Stimulated activated CD4-positive, alpha-beta T cell treated with anti-CD3 and anti-CD28 coated beads, Interleukin-12 subunit alpha, Interleukin-12 subunit beta, amount 100 ng/mL, for 24 hours (primary cell): ENCODE data around the gene CROT.

Experiments used
- DNase-seq, 2 experiments: peaks; one replicate each; pipeline ENCODE4 v3.0.0-alpha.2; 2020; ENCODE audit warnings: low read depth in 2 of 2

CROT gene

DNA sequence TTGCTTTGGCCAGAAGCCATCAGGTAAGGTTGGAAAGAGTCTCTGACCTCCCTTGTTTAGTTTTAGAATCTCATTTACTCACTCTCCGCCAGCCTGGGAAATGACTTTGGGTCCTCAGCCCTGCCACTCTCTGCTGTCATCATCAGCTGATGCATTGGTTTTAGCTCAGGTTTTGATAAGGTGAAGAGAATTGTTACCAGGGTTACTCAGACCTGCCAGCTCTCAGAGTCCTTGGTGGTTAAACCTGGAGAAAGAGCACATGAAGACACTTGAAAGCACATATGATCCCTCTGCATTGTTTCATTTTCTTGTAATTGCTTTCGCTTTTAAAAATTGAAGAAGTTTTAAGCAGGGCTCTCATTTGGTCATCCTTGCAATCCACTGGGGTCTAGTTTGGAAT is 4.0 kb upstream of the CROT start:
- no peak for DNase-seq

DNA sequence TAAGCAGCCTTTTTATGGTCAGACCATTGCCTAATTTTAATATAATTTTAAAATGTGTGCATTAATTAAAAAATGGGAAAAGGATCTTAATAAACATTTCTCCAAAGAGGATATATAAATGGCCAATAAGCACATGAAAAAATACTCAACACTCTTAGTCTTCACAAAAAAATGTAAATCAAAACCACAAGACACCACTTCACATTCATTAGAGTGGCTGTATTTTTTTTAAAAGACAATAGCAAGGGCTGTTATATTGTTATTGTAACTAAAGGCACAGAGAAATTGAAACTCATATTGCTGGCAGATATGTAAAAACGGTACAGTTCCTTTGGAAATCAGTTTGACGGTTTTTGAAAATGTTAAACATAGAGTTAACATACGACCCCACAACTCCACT is 3.2 kb upstream of the CROT start:
- no peak for DNase-seq

DNA sequence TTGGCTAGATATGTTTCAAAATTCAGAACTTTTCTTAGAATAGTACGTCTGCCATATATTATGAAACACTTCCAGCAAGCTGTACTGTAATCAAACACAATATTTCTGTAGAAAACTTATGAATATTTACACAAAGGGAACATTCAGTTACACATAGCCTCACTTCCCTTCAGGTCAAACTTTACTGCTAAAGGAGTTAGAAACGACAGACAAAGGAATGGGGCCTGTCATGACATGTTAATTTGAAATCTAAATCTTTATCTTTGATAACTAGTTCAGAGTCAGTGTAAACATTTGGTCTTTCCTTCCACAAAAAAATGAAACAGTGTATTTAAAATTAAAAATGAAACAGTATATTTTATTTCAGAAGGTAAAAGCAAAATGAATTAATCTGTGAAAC is 1.0 kb upstream of the CROT start:
- DNase-seq, result no peak

DNA sequence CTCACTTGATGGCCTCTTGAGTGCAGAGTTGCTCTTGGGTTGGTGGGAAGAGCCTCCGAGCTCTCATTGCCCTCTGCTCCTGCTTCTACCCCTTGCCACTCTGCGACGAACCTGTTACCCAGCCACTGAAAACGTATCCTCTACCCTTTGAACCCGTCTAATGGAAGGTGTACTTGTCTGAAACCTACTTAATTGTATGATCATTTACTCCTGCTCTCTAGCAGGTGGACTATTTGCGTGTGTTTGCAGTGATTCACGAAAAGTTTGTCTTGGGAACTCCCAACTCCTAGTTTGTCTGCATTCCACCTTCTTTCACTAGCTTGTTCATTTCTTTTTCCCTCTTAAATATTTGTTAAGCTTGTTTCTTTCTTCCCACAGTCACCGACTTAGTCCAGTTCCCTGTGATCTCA is 503 bp downstream of the CROT start:
- no peak for DNase-seq

DNA sequence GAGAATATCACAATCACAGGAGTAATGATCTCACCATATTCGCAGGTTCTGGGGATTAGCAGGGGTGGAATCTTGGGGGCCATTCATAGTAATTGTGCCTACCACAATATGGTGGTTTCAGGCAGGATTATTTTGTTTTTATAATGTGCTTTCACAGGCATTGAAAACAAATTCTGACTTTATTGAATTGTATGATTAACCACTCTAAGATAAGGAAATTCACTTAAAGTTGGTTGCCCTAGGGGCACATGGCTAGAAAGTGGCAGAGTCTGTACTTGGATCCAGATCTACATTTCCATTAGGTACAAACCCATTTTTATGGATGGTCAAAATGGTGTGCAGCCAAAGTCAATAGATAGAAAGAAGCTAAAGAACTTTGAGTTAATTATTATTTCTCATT is 1.7 kb downstream of the CROT start:
- no peak for DNase-seq

DNA sequence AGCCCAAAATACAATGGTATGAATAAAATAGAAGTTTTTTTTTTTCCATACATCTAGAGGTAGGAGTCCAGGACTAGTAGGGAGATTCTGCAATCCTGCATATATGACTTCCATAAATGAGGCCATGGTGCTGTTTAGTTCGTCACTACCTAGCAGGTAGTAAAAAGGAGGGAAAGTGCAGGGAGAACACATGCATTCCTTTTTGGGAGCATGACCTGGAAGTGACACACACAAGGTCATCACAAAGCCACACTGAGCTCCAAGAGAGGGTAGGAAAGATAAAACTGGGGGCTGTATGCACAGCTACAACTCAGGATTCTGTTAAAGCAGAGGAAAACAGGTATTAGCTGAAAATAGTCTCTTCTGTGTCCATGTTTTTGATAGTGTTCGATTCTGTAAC is 2.2 kb downstream of the CROT start:
- DNase-seq, result no peak

DNA sequence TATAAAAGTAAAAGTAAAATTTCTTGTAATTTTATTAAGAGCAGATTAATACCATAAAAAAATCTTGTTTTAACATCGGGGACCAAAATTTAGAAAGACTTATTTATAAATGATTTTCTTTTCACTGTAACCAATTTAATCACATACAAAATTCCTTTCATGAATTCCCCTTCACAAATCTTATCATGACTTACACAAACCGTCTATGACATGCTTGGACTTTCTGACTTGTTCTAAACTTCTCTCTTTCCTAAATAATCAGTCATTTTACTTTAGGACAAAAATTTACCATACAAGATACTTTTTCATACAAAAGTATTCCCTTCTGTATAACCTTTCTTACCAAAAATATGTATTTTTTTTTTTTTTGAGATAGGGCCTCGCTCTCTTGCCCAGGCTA is 9.3 kb downstream of the CROT start:
- no peak for DNase-seq

DNA sequence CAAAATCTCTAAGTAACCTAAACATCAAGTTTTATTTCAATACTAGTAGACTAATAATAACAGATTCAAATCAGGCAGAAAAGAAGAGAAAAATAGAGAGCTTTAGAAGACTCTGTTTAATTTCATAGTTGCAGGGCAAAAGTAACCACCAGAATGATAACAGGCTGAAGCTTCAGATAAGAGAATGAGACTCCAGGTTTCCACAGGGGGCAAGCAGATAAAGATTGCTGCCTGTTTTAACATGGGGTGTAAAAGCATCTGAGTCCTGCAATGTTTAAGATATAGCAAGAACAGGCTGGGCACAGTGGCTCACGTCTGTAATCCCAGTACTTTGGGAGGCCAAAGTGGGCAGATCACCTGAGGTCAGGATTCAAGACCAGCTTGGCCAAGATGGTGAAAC is 11.0 kb downstream of the CROT start:
- DNase-seq, result no peak

DNA sequence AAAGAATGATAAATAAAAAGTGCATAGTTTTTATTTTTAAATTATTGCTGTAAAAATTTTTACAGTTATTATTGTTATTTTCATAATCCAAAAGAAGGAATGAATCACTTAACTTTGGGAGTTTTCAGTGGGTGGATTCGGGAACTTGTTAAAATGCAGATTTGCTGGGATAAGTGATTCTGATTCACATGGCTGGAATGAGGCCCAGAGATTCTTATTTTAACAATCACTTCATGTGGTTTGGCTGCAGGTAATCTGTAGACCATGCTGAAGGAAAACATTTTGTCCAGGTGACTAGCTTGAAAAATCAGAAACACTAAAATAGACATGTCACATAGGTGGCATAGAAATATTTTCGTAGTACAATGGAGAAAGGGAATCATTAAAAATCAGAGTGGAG is 13.9 kb downstream of the CROT start:
- DNase-seq, result no peak

DNA sequence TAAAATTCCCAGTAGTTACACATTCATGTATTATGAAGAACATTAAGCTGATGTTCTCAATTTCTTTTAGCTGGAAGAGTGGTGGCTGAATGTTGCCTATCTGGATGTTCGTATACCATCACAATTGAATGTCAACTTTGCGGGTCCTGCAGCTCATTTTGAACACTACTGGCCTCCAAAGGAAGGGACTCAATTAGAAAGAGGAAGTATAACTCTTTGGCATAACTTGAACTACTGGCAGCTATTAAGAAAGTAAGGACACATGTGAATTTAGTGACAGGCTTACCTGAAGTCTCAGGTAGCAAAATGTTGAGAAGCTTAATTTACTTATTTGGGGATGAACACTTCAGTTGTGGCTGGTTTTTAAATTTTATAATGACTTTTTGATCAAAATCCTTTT is 15.9 kb downstream of the CROT start:
- no peak for DNase-seq

DNA sequence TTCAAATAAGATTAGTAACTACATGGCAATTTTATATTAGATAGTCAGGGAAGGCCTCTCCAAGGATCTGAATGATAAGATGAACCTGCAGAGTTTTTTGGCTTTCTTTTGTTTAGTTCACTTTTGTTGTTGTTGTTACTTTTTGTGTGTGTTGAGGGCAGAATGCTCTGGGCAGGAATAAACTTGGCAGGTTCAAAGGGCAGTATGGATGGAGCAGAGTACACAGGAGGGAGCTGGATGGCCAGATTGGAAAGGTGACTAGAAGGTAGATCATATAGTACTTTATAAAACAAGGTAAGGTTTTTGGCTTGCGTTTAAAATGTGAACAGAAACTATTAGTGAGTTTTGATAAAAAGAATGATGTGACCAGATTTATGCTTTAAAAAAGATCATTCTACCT is 17.9 kb downstream of the CROT start:
- DNase-seq, result no peak

DNA sequence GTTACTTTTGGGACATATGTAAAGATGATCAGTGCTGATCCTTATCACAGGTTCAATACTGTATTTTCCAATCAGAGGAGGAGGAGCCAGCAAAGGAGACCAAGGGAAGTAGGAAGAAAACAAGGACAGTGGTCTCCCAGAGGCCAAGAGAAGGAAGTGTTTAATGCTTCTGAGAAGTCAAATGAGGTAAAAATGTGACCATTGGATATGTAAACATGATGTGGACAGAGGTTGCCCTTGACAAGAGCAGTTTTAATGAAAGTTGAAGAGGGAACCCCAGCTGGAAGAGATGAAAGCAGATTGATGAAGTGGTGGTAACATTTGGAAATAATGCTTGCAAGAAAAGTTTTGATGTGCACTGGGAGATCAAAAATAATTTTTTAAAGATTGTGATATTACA is 18.8 kb downstream of the CROT start:
- DNase-seq, result no peak

DNA sequence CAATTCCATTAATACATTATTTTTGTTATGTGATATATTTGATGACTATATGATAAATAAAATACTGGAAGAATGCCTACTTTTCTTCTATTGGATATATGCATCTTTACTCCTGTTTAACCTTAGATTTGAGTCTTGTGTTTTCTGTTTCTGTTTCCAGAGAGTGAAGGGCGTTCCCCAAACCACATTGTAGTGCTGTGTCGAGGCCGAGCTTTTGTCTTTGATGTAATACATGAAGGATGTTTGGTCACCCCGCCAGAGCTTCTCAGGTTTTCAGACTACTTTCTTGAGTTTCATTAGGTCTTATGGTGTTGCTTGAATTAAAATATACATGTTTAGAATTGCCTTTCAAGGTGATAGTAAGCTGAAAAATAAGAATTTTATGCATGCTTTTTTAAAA is 23.8 kb downstream of the CROT start:
- DNase-seq, result no peak

DNA sequence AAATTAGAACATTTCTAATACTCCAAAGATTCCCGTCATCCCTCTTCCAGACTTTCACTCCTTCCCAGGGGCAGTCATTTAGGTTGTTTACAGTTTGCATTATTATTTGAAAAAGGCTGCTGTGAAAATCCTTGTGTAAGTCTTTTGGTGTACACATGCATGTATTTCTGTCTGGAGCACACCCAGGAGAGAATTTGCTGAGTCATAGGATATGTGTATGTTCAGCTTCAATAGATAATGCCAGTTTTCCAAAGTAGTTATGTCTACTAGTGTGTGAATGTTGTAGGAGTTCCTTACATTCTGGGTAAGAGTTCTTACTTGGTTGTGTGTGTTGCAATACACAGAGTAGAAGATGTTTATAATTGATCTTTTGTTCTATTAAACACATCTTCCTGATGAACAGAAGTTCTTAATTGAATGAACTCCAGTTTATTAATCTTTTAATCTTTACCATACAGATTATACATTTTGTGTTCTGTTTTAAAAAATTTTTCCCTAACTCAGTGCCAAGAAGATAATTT is 25.3 kb downstream of the CROT start:
- DNase-seq, result no peak

DNA sequence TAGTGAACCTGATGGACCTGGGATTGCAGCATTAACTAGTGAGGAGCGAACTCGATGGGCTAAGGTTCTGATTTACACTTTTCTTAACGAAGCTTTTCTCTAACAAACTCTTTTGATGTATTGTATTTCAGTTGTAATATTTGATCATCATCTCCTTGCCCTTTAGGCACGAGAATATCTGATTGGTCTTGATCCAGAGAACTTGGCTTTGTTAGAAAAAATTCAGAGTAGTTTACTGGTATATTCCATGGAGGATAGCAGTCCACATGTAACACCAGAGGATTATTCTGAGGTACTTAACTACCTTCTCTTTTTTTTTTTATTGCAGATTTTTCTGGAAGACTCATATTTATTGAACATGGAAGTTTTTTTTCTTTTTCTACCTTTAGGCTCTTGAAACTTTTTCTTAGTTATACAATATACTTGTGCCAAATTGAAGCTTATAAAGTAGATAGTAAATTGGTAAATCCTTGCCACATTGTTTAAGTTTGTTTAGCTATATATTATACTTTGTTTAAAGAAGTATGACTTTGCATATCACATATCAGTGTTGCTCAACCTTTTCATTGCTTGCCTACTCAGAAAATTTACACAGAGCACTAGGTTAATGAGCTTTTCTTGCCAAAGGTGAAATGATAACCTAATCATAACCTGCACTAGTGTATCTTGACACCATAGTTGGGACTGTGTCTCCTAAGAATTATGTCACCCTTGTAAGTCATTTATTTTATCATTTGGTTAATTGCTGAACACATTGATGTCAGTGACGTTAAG is 30.4 kb downstream of the CROT start:
- no peak for DNase-seq

DNA sequence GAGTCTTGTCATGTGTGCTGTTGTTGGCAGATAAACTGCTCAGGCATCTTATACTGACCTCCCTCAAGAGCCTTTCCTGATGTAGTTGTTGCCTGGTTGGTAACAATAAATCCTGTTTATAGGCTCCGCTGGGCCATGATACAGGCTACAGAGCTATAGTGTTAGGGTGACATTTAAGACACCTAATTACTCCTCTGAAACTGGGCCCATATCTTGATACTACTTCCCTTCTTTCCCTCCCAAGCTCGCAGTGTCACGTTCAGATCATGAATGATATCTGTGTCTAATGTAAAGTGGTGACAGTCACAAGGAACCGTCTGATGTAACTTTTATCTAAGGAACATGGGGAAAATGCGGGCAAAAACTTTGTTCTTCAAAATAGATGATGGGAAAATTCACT is 35.4 kb downstream of the CROT start:
- no peak for DNase-seq

DNA sequence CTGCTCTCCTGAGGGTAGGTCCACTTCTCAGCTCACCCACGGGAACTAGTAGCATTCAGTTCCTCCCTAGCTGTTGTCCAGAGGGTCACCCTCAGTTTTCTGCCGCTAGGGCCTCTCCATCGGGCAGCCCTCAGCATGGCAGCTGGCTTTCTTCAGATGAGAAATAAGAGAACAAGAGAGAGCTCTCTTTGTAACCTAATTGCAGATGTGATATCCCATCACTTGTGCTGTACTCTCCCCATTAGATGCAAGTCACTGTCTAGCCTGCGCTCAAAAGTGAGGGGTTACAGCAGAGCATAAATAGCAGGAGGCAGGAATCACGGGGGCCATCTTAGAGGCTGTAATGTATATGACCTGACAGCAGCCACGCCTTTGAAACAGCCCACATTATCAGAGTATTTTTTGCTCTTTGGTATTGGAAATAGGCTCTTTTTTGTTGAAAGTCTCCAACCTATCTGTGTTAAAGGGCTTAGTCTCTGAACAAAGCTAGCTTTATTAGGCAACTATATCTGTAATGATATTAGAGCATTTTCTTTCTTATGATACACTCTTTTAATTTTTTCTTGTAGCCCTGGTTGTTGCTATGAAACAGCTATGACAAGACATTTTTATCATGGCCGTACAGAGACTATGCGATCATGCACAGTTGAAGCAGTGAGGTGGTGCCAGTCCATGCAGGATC is 45.7 kb downstream of the CROT start:
- no peak for DNase-seq

DNA sequence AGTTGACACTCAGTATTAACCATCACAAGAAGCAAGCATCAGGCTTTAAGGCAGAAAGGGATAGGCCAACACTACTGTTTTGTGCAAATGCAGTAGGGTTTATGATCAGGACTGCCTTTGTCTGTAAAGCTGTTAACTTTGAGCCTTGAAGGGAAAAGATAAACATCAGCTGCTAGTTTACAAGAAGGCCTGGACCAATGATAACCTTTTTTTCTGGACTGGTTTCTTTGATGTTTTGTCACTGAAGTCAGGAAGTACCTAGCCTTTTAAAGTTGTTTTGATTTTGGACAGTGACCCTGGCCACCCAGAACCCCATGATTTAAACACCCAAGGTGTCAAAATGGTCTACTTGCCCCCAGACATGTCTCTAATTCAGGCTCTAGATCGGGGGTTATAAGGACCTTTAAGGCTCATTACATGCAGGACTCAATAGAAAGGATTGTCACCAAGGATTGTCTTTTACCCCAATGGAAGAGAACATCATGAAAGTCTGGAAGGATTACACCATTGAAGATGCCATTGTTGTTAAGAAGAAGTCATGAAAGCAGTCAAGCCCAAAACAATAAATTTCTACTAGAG is 50.1 kb downstream of the CROT start:
- DNase-seq, result no peak

DNA sequence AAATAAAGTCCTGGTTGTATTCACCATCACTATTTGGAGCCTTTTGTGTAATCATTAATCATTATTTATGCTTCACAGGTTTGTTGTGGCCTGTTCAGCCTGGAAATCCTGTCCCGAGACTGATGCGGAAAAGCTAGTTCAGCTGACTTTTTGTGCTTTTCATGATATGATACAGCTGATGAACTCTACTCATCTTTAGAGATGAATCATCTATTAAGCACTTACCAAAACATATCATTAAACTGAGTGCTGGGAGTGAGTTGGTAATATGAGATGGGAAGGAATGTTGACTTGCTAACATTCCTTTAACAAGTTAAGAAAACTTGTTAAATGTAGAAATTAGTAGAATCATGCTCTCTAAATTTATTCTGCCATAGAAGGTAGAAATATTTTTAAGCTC is 53.0 kb downstream of the CROT start:
- no peak for DNase-seq

DNA sequence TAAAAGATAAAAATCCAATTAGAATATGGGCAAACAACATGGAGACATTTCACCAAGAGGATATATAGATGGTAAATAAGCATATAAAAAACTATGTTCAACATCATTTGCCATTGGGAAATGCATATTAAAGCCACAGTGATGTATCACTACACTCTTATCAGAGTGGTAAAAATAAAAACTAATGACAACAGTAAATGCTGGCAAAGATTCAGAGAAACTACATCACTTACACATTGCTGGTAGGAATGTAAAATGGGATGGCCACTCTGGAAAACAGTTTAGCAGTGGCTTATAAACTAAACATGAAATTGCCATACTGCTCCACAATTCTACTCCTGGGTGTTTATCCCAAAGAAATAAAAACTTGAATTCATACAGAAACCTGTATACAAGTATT is 59.2 kb downstream of the CROT start:
- DNase-seq, result no peak

DNA sequence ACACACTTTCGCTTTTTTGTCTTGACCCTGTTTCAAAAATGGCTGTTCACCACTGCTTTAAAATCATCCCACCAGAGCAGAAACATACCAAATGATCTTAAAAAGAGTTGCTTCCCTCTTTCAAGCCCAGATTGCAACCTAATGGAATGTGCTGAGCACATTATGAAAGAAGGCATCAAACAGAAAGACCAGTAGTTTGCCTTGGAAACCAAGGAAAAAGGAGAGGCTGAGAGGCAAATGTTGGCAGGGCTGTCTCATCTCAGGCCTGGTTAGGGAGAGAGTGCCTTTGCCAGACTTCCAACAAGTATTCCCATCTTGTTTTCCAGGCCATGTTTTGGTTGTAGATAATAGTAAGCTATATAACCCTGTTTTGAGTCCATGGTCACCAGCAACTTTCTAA is 65.7 kb downstream of the CROT start:
- no peak for DNase-seq

DNA sequence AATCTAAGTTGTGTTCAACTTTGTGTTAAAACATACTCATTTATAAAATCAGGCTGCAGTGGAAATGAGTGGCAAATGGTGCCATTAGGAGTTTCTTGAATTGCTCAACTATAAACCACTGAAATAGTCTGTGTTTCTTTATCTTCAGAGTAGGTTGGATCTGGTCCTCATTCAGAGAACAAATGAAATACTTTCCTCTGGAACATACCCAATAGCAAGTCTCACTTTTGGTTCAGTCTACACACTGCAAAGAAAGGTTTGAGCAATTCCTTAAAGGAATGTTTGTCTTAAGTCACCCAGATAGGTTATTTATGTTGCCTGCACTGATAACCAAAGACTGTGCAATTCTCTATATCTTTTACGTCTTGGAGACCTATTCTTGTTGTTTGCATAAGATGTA is 67.6 kb downstream of the CROT start:
- no peak for DNase-seq
